Lower lobe of right lung (tissue), 2 donors: ENCODE data around the gene DPP6. TPM values are rescaled to one million over a fixed set of nuclear protein-coding genes. Genes with fewer than 3 reads are reported as not detected.

Experiments
- ATAC-seq, 2 donors: fragments of 200-7000 bp; cut with Tn5 transposase; one replicate each; pipeline ENCODE4 v1.9.1; 2020 to 2022; ENCODE audit warnings: mild to moderate bottlenecking in 2 of 2, moderate library complexity in 2 of 2
- DNase-seq: peaks from one replicate; pipeline ENCODE4 v3.0.0-alpha.2; 2020
- H3K27ac ChIP-seq: fragments of 200-600 bp; one replicate; pipeline ENCODE4 v1.8.0; 2022
- H3K27me3 ChIP-seq: fragments of 200-600 bp; one replicate; pipeline ENCODE4 v1.8.0; 2022; ENCODE audit warnings: low read depth
- H3K36me3 ChIP-seq: fragments of 200-600 bp; one replicate; pipeline ENCODE4 v1.8.0; 2022; ENCODE audit warnings: mild to moderate bottlenecking
- H3K4me1 ChIP-seq: fragments of 200-600 bp; one replicate; pipeline ENCODE4 v1.8.0; 2022
- H3K4me3 ChIP-seq: fragments of 200-600 bp; one replicate; pipeline ENCODE4 v1.8.0; 2022; ENCODE audit warnings: mild to moderate bottlenecking
- H3K9me3 ChIP-seq: fragments of 200-600 bp; one replicate; pipeline ENCODE4 v1.8.0; 2022
- CTCF ChIP-seq: fragments of 200-600 bp; IDR thresholded peaks from one replicate; pipeline ENCODE4 v1.8.0; 2022; ENCODE audit warnings: antibody characterized with exemption, mild to moderate bottlenecking
- intact Hi-C: fragments of 100-400 bp; cut with DNase I; formaldehyde crosslinking; loops from one replicate; pipeline ENCODE4 v1.11.0; 2022
- total RNA-seq: library from RNA; stranded (reverse); fragmentation: NEBNext Ultra II Directional; extraction: Animal tissue kit (Norgen Biotek cat#: 25700); gene quantifications from one replicate; pipeline ENCODE4 v1.2.1, GENCODE V29; 2021
- donor health status: DM: no; HTN: yes; CAD: no; lungs with severe emphysema.

The DPP6 gene
- total RNA-seq, 1 donor from 2014 or later, result 0.71 TPM

GRCh38 chr7:154430640-154431039 lies 378.4 kb downstream of the DPP6 start:
- ATAC-seq (no peak), DNase-seq (no peak)
- Histone ChIP-seq H3K27ac (no peak overlapping the region), H3K4me1 (no peaks in the 10 kb centered on the region), H3K9me3 (no peaks in the 10 kb centered on the region), H3K27me3 (no peaks in the 10 kb centered on the region), H3K4me3 (no peak overlapping the region), H3K36me3 (no peaks in the 10 kb centered on the region)
- intact Hi-C loops, result no loop called here
- no peak for TF ChIP-seq CTCF

GRCh38 chr7:154431045-154431444 lies 378.8 kb downstream of the DPP6 start:
- Histone ChIP-seq H3K9me3 (no peaks in the 10 kb centered on the region), H3K27me3 (no peaks in the 10 kb centered on the region), H3K4me1 (no peaks in the 10 kb centered on the region), H3K4me3 (no peak overlapping the region), H3K27ac (no peak overlapping the region), H3K36me3 (no peaks in the 10 kb centered on the region)
- TF ChIP-seq CTCF, result no peak
- ATAC-seq (peak in 1 of 2 donors; percentile 21), DNase-seq (no peak)
- intact Hi-C loops, result no loop called here

GRCh38 chr7:154433632-154434598 lies 381.7 kb downstream of the DPP6 start:
- ATAC-seq (no peak), DNase-seq (no peak)
- Histone ChIP-seq H3K4me3 (no peak overlapping the region), H3K9me3 (no peaks in the 10 kb centered on the region), H3K36me3 (no peaks in the 10 kb centered on the region), H3K27me3 (no peaks in the 10 kb centered on the region), H3K27ac (no peak overlapping the region), H3K4me1 (no peaks in the 10 kb centered on the region)
- no peak for TF ChIP-seq CTCF
- intact Hi-C loops, result no loop called here

GRCh38 chr7:154436560-154436959 lies 384.4 kb downstream of the DPP6 start:
- H3K4me1 ChIP-seq, result no peaks in the 10 kb centered on the region
- intact Hi-C loops, result no loop called here

GRCh38 chr7:154437234-154437633 lies 385.0 kb downstream of the DPP6 start:
- Histone ChIP-seq H3K27ac (no peak overlapping the region), H3K36me3 (no peaks in the 10 kb centered on the region), H3K27me3 (no peaks in the 10 kb centered on the region), H3K4me1 (no peaks in the 10 kb centered on the region), H3K4me3 (no peak overlapping the region), H3K9me3 (no peaks in the 10 kb centered on the region)
- intact Hi-C loops, result no loop called here
- DNase-seq (no peak), ATAC-seq (no peak)
- TF ChIP-seq CTCF, result no peak

More at GRCh38 chr7:154436560-154436959, 384.4 kb downstream of the DPP6 start:
- DNase-seq, result no peak
- H3K9me3 ChIP-seq, result no peaks in the 10 kb centered on the region
- ATAC-seq, result no peak
- no peaks in the 10 kb centered on the region for H3K27me3 ChIP-seq
- no peak overlapping the region for H3K4me3 ChIP-seq
- no peak for TF ChIP-seq CTCF
- H3K27ac ChIP-seq, result no peak overlapping the region
- H3K36me3 ChIP-seq, result no peaks in the 10 kb centered on the region
